ENCODE results near the gene PATJ. TPM values are rescaled to one million over a fixed set of nuclear protein-coding genes. Genes with fewer than 3 reads are reported as not detected.
"Not testable (repeated sequence)": the region's sequence is repeated elsewhere in the genome, so short reads cannot be mapped to it uniquely, and the experiment has no call there.

The PATJ gene
- total RNA-seq, 1 donor from 2014 or later = 4.0 TPM

GRCh38 chr1:62170380-62170779, 428.1 kb downstream of the PATJ start:
- not testable (repeated sequence) for DNase-seq (ENCODE audit: low read depth in 2 of 2)

- DNase-seq (ENCODE audit: low read depth in 2 of 2) = peak; percentile 16 to 44
Observed at GRCh38 chr1:62175568-62176179, 433.4 kb downstream of the PATJ start.

DNA sequence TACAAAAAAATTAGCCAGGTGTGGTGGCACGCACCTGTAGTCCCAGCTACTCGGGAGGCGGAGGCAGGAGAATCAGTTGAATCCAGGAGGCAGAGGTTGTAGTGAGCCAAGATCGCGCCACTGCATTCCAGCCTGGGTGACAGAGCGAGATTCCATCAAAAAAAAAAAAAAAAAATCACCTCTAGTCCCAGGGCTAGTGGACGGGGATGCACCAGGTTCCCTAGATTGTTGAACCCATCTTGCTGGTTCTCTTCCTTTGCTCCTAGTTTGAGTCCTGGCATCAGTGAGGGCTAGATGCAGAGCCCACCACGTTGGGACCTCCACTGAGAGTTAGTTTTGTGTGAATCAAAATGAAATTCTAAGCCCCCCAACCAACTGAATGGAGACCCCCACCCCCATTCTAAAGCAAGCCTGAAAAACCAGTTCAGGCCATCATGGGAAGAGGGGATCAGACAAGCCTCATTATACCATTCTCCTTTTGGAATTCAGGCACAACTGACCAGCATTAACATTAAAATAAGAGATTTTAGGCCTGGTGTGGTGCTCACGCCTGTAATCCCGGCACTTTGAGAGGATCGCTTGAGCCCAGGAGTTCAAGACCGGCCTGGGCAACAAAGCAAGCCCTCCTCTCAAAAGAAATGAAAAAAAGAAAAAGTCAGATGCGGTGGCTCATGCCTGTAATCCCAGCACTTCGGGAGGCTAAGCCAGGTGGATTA, 434.5 kb downstream of the PATJ start:
- DNase-seq (ENCODE audit: low read depth in 2 of 2) = no peak

- DNase-seq (ENCODE audit: low read depth in 2 of 2) = no peak
Observed at GRCh38 chr1:62177621-62178020, 435.3 kb downstream of the PATJ start.

DNA sequence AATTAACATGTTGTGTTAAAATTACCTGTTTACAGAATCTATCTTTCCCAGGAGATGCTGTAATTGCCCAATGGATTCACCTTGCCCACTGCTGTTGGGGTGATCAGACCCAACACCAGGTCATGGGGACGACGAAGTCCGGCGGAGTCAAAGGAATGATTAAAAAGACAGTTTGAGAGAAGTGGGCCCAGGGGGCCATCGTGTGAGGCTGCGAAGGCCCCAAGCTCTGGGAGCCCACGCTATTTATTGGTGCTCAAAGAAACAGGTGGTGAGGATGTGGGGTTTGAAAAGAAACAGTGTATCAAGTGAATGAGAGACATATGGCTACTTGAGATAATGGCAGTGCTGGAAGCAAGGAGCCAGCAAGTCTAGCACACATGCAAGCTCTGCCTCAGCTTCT, 436.1 kb downstream of the PATJ start:
- no peak for DNase-seq (ENCODE audit: low read depth in 2 of 2)

GRCh38 chr1:62180054-62180453, 437.8 kb downstream of the PATJ start:
- not testable (repeated sequence) for DNase-seq (ENCODE audit: low read depth in 2 of 2)

DNA sequence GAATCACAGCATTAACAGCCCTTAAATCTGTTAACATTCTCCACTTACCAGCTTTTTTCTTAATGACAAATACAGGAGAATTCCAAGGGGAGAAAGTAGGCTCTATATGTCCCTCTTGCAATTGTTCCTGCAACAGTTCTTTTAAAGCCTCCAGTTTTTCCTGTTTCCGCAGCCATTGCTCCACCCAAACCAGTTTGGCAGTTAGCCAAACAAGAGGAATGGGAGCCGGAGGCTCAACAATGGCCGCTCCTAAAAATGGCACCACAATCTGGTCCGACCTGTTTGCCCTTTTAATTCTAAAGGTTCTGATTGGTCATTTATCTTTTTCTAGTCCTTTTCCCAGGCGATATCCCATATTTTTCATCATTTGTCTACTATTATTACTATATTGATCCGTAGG, 438.4 kb downstream of the PATJ start:
- DNase-seq (ENCODE audit: low read depth in 2 of 2) = no peak

DNA sequence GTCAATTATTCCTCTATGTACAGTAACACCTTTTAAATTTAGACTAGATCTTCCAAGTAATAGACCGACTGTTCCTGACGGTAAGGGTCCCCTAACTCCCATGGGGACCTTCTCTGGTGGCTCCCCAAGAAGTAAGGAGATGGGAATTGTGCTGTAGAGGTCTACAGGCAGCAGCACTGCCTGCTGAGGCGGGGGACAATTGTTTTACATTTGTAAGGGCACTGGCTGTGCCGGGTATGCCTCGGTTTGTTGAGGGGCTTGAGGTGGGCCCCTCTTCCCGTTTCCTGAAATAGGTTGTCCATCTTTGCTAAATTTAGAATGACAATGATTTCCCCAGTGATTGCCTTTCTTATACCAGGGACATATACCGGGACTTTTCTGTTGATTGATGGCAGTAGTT, 439.3 kb downstream of the PATJ start:
- no peak for DNase-seq (ENCODE audit: low read depth in 2 of 2)

GRCh38 chr1:62182157-62182556, 439.9 kb downstream of the PATJ start:
- not testable (repeated sequence) for DNase-seq (ENCODE audit: low read depth in 2 of 2)

GRCh38 chr1:62183164-62184020, 441.1 kb downstream of the PATJ start:
- not testable (repeated sequence) for DNase-seq (ENCODE audit: low read depth in 2 of 2)

DNA sequence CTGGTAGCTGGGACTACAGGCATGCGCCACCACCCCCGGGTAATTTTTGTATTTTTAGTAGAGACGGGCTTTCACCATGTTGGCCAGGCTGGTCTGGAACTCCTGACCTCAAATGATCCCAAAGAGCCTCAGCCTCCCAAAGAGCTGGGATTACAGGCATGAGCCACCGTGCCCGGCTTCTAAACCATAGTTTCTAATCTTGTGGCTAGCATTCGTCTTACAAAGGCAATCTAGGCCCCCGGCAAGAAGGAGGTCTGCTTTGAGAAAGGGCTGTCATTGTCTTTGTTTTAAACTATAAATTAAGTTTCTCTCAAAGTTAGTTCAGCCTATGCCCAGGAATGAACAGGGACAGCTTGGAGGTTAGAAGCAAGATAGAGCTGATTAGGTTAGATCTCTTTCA, 442.1 kb downstream of the PATJ start:
- DNase-seq (ENCODE audit: low read depth in 2 of 2) = no peak

DNA sequence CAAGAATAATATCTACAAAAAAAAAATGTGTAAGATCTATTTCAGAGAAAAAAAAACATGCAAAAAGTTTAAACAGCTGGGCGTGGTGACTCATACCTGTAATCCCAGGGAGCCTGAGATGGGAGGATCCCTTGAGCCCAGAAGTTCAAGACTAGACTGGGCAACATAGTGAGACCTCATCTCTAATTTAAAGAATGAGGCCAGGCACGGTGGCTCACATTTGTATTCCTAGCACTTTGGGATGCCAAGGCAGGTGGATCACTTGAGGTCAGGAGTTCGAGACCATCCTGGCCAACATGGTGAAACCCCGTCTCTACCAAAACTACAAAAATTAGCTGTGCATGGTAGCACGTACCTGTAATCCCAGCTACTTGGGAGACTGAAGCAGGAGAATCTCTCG, 443.0 kb downstream of the PATJ start:
- not testable (repeated sequence) for DNase-seq (ENCODE audit: low read depth in 2 of 2)

DNA sequence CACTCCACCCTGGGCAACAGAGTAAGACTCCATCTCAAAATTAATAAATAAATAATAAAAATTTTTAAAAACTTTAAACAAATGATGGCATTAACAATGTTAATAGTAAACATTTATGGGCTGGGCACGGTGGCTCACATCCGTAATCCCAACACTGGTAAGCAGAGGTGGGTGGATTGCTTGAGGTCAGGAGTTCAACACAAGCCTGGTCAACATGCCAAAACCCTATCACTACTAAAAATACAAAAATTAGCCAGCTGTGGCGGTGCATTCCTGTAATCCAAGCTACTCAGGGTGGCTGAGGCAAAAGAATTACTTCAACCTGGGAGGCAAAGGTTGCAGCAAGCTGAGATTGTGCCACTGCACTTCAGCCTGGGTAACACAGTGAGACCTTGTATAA, 443.4 kb downstream of the PATJ start:
- no peak for DNase-seq (ENCODE audit: low read depth in 2 of 2)

DNA sequence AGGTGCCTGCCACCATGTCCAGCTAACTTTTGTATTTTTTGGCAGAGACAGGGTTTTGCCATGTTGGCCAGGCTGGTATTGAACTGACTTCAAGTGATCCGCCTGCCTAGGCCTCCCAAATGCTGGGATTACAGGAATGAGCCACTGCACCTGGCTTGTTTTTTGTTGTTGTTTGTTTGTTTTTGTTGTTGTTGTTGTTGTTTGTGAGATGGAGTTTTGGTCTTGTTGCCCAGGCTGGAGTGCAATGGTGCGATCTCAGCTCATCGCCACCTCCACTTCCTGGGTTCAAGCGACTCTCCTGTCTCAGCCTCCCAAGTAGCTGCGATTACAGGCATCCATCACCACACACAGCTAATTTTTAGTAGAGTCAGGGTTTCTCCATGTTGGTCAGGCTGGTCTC, 445.3 kb downstream of the PATJ start:
- no peak for DNase-seq (ENCODE audit: low read depth in 2 of 2)

GRCh38 chr1:62188111-62188510, 445.8 kb downstream of the PATJ start:
- no peak for DNase-seq (ENCODE audit: low read depth in 2 of 2)

DNA sequence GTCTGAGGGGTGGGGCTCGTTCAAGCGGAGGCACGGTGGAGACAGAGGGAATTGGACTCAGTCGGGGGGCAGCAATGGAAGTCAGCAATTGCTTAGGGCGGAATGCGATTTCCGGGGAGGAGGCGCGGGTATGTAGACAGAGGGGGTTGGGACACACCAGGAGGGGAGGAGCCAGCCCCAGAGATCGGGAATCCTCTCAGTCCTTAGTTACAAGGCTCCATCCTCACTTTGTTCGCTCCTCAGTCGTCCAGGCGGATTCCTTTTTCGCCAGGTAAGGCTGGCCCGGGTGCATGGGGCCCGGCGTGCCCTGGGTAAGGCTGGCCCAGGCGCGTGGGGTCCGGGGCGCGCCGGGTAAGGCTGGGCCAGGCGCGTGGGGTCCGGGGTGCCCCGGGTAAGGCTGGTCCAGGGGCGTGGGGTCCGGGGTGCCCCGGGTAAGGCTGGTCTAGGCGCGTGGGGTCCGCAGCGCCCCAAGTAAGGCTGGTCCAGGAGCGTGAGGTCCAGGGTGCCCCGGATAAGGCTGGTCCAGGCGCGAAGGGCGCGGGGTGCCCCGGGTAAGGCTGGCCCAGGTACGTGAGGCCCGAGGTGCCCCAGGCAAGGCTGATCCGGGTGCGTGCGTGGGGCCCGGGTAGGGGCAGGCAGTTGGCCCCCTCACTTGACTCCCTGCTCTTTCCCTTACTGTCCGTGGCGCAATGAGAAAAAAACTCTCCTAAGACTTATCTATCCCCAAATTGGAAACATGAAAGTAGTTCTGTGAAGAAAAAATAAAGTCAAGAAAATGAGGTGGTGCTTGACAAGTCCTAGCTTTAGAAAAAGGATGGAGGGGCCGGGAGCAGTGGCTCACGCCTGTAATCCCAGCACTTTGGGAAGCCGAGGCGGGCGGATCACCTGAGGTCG, 452.6 kb downstream of the PATJ start, which contains the start of gene L1TD1:
L1TD1 (plus strand) TSS at position 199 of the 894 bp plus-strand sequence. CDS start 11,780 bp downstream, outside the sequence.
- DNase-seq (ENCODE audit: low read depth in 2 of 2) = no peak

- no peak for DNase-seq (ENCODE audit: low read depth in 2 of 2)
Observed at GRCh38 chr1:62196086-62196690, 453.9 kb downstream of the PATJ start.

GRCh38 chr1:62198069-62198780, 455.9 kb downstream of the PATJ start:
- no peak for DNase-seq (ENCODE audit: low read depth in 2 of 2)

- DNase-seq (ENCODE audit: low read depth in 2 of 2) = no peak
Observed at GRCh38 chr1:62198781-62199125, 456.5 kb downstream of the PATJ start.

DNA sequence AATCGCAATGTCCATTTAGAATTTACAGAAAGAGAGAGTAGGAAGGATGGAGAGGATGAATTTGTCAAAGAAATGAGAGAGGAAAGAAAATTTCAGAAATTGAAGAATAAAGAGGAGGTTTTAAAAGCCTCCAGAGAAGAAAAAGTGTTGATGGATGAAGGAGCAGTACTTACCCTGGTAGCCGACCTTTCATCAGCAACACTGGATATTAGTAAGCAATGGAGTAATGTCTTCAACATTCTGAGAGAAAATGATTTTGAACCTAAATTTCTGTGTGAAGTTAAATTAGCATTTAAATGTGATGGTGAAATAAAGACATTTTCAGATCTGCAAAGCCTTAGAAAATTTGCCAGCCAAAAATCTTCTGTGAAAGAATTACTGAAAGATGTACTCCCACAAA, 464.9 kb downstream of the PATJ start:
- no peak for DNase-seq (ENCODE audit: low read depth in 2 of 2)

All from dermis microvascular lymphatic vessel endothelial cell (primary cell).